ENCODE measurements around the gene PRMT9.

The PRMT9 gene

GRCh38 chr4:147648656-147649055 lies 35.3 kb downstream of the PRMT9 start:
- H3K36me3 ChIP-seq (ENCODE audit: control insufficient read depth in 2 of 2, insufficient read depth in 1 of 2, low read length in 2 of 2): peaks cover 3 to 12% of the 10 kb centered on the region in 2 experiments; a peak in 2 of 3 replicates
- no peak overlapping the region for H3K27ac ChIP-seq (ENCODE audit: extremely low read depth, low read depth, low read length)
- no peaks in the 10 kb centered on the region for H3K4me1 ChIP-seq (ENCODE audit: control insufficient read depth, insufficient read depth, low read length)
- TF ChIP-seq ZSCAN16 (tag by site-specific recombination; IDR thresholded peaks at IDR 0.05) (no peak), ATF2 (tag by site-specific recombination; IDR thresholded peaks at IDR 0.05; ENCODE audit: low read depth) (no peak), KLF7 (tag by site-specific recombination; IDR thresholded peaks at IDR 0.05; ENCODE audit: borderline replicate concordance) (no peak), REST (tag by site-specific recombination; IDR thresholded peaks at IDR 0.05) (no peak), ZNF214 (tag by site-specific recombination; IDR thresholded peaks at IDR 0.05; ENCODE audit: borderline replicate concordance) (no peak), ZNF776 (tag by site-specific recombination; IDR thresholded peaks at IDR 0.05; ENCODE audit: borderline replicate concordance) (no peak), OSR2 (tag by site-specific recombination; IDR thresholded peaks at IDR 0.05) (no peak), ZNF843 (tag by site-specific recombination; IDR thresholded peaks at IDR 0.05) (no peak), ZNF513 (tag by site-specific recombination; IDR thresholded peaks at IDR 0.05) (no peak), ZNF501 (tag by site-specific recombination; IDR thresholded peaks at IDR 0.05) (no peak), GLI4 (tag by site-specific recombination; IDR thresholded peaks at IDR 0.05) (no peak), ZNF324 (tag by site-specific recombination; IDR thresholded peaks at IDR 0.05) (no peak), ZNF626 (tag by site-specific recombination; IDR thresholded peaks at IDR 0.05) (no peak), ZNF692 (tag by site-specific recombination; IDR thresholded peaks at IDR 0.05) (no peak), ZNF670 (tag by site-specific recombination; IDR thresholded peaks at IDR 0.05; ENCODE audit: low read depth) (no peak), MEIS1 (CRISPR knock-in tag; IDR thresholded peaks at IDR 0.05; ENCODE audit: borderline replicate concordance) (no peak)
- POLR2A ChIA-PET: no interaction called here
- CTCF ChIA-PET: no interaction called here
- no peak overlapping the region for H3K4me3 ChIP-seq (ENCODE audit: low read depth, low read length)
- H3K9me3 ChIP-seq (ENCODE audit: control insufficient read depth, insufficient read depth, low read depth, low read length): no peaks in the 10 kb centered on the region

- ChIA-PET POLR2A (no interaction called here), CTCF (interaction anchor here (3.1 kb wide), 1 partner anchor 222 kb away, joined by 15 read pairs; no protein-coding TSS in a partner anchor)
- Histone ChIP-seq H3K9me3 (ENCODE audit: control insufficient read depth, insufficient read depth, low read depth, low read length) (no peaks in the 10 kb centered on the region), H3K27ac (ENCODE audit: extremely low read depth, low read depth, low read length) (no peak overlapping the region), H3K4me3 (ENCODE audit: low read depth, low read length) (no peak overlapping the region), H3K4me1 (ENCODE audit: control insufficient read depth, insufficient read depth, low read length) (no peaks in the 10 kb centered on the region), H3K36me3 (ENCODE audit: control insufficient read depth in 2 of 2, insufficient read depth in 1 of 2, low read length in 2 of 2) (peaks cover 0 to 30% of the 10 kb centered on the region in 2 experiments; a peak in 2 of 3 replicates)
- TF ChIP-seq ELK4 (IDR thresholded peaks at IDR 0.05; ENCODE audit: borderline replicate concordance, low read depth, low read length) (no peak), ZNF596 (tag by site-specific recombination; IDR thresholded peaks at IDR 0.05) (no peak), EGR2 (tag by site-specific recombination; IDR thresholded peaks at IDR 0.05; ENCODE audit: low read depth) (no peak)
These were observed 38.9 kb downstream of the PRMT9 start for GRCh38 chr4:147645099-147645498.
